Measurements from ENCODE around the gene SLC13A1.

- TF ChIP-seq CTCF (IDR thresholded peaks at IDR 0.05; ENCODE audit: borderline replicate concordance, extremely low read depth, low read length, poor library complexity, severe bottlenecking) (no peak), EZH2 (IDR thresholded peaks at IDR 0.05; ENCODE audit: borderline replicate concordance, low read depth, low read length, severe bottlenecking) (no peak)
Measured at GRCh38 chr7:123211545-123211944, 11.8 kb upstream of the SLC13A1 start.

Measured in DND-41 (cell line).